ENCODE results near the gene AFF3.

Gene AFF3

GRCh38 chr2:99571021-99571420 is 571.4 kb downstream of the AFF3 start:
- ATAC-seq = no peak
- TF ChIP-seq RARB (CRISPR knock-in tag; IDR thresholded peaks at IDR 0.05) (no peak), CREB5 (CRISPR knock-in tag; IDR thresholded peaks at IDR 0.05; ENCODE audit: low read depth) (no peak), POU6F1 (CRISPR knock-in tag; IDR thresholded peaks at IDR 0.05; ENCODE audit: borderline replicate concordance, low read depth) (no peak), TCF4 (CRISPR knock-in tag; IDR thresholded peaks at IDR 0.05; ENCODE audit: borderline replicate concordance) (no peak), CSDC2 (CRISPR knock-in tag; IDR thresholded peaks at IDR 0.05) (no peak), SNAI2 (CRISPR knock-in tag; IDR thresholded peaks at IDR 0.05) (no peak), ZNF70 (CRISPR knock-in tag; IDR thresholded peaks at IDR 0.05) (no peak), ZFP30 (CRISPR knock-in tag; IDR thresholded peaks at IDR 0.05) (no peak), BACH2 (CRISPR knock-in tag; IDR thresholded peaks at IDR 0.05; ENCODE audit: borderline replicate concordance) (no peak), TOX (CRISPR knock-in tag; IDR thresholded peaks at IDR 0.05; ENCODE audit: borderline replicate concordance) (no peak), ISL1 (CRISPR knock-in tag; IDR thresholded peaks at IDR 0.05) (no peak)

- ATAC-seq = no peak
- no peak for TF ChIP-seq ISL1 (CRISPR knock-in tag; IDR thresholded peaks at IDR 0.05)
- no peak for TF ChIP-seq GLIS3 (CRISPR knock-in tag; IDR thresholded peaks at IDR 0.05)
- no peak for TF ChIP-seq PATZ1 (CRISPR knock-in tag; IDR thresholded peaks at IDR 0.05; ENCODE audit: borderline replicate concordance)
- TF ChIP-seq ZNF70 (CRISPR knock-in tag; IDR thresholded peaks at IDR 0.05) = no peak
- TF ChIP-seq TCF4 (CRISPR knock-in tag; IDR thresholded peaks at IDR 0.05; ENCODE audit: borderline replicate concordance) = no peak
- TF ChIP-seq CREB5 (CRISPR knock-in tag; IDR thresholded peaks at IDR 0.05; ENCODE audit: low read depth) = no peak
- no peak for TF ChIP-seq ARNTL (CRISPR knock-in tag; IDR thresholded peaks at IDR 0.05; ENCODE audit: borderline replicate concordance, low read depth)
- TF ChIP-seq CSDC2 (CRISPR knock-in tag; IDR thresholded peaks at IDR 0.05) = no peak
- TF ChIP-seq ZFP3 (CRISPR knock-in tag; IDR thresholded peaks at IDR 0.05) = no peak
- no peak for TF ChIP-seq ZC3H10 (CRISPR knock-in tag; IDR thresholded peaks at IDR 0.05)
- TF ChIP-seq OSR1 (CRISPR knock-in tag; IDR thresholded peaks at IDR 0.05) = no peak
- no peak for TF ChIP-seq PPARA (CRISPR knock-in tag; IDR thresholded peaks at IDR 0.05; ENCODE audit: borderline replicate concordance)
- TF ChIP-seq TOX (CRISPR knock-in tag; IDR thresholded peaks at IDR 0.05; ENCODE audit: borderline replicate concordance) = no peak
- TF ChIP-seq SNAI2 (CRISPR knock-in tag; IDR thresholded peaks at IDR 0.05) = no peak
- TF ChIP-seq ZNF8 (CRISPR knock-in tag; IDR thresholded peaks at IDR 0.05) = no peak
- TF ChIP-seq ZFP30 (CRISPR knock-in tag; IDR thresholded peaks at IDR 0.05) = no peak
- no peak for TF ChIP-seq ZNF565 (CRISPR knock-in tag; conservative IDR thresholded peaks at IDR 0.05; ENCODE audit: low read depth)
- TF ChIP-seq ESRRG (CRISPR knock-in tag; IDR thresholded peaks at IDR 0.05) = no peak
- TF ChIP-seq POU6F1 (CRISPR knock-in tag; IDR thresholded peaks at IDR 0.05; ENCODE audit: borderline replicate concordance, low read depth) = no peak
Observed at GRCh38 chr2:99569386-99569785, 573.0 kb downstream of the AFF3 start.

- no peak for TF ChIP-seq SNAI2 (CRISPR knock-in tag; IDR thresholded peaks at IDR 0.05)
- no peak for TF ChIP-seq ISL1 (CRISPR knock-in tag; IDR thresholded peaks at IDR 0.05)
- no peak for TF ChIP-seq CSDC2 (CRISPR knock-in tag; IDR thresholded peaks at IDR 0.05)
- TF ChIP-seq TOX (CRISPR knock-in tag; IDR thresholded peaks at IDR 0.05; ENCODE audit: borderline replicate concordance) = no peak
- no peak for TF ChIP-seq ZNF565 (CRISPR knock-in tag; conservative IDR thresholded peaks at IDR 0.05; ENCODE audit: low read depth)
- TF ChIP-seq CREB5 (CRISPR knock-in tag; IDR thresholded peaks at IDR 0.05; ENCODE audit: low read depth) = no peak
- no peak for TF ChIP-seq ZFP3 (CRISPR knock-in tag; IDR thresholded peaks at IDR 0.05)
- TF ChIP-seq ZFP30 (CRISPR knock-in tag; IDR thresholded peaks at IDR 0.05) = no peak
- no peak for TF ChIP-seq TCF4 (CRISPR knock-in tag; IDR thresholded peaks at IDR 0.05; ENCODE audit: borderline replicate concordance)
- TF ChIP-seq GLIS3 (CRISPR knock-in tag; IDR thresholded peaks at IDR 0.05) = no peak
- ATAC-seq = no peak
Observed at GRCh38 chr2:99565227-99565626, 577.2 kb downstream of the AFF3 start.

All from SK-N-SH treated with all-trans-retinoic acid at 6 μM for 48 hours (cell line).